GM19238 (cell line): ENCODE measurements around the gene MX2.
"Not testable (repeated sequence)": the region's sequence is repeated elsewhere in the genome, so short reads cannot be mapped to it uniquely, and the experiment has no call there.

Experiments used
- DNase-seq: peaks from one replicate; pipeline ENCODE4 v3.0.0; 2011; ENCODE audit warnings: low spot score; ENCODE audit not compliant: insufficient read length

MX2 gene

GRCh38 chr21:41417505-41417904, 55.7 kb downstream of the MX2 start:
- DNase-seq, result not testable (repeated sequence)

GRCh38 chr21:41418393-41418792, 56.6 kb downstream of the MX2 start:
- DNase-seq, result no peak

GRCh38 chr21:41418956-41419680, 57.3 kb downstream of the MX2 start:
- no peak for DNase-seq

GRCh38 chr21:41419921-41420862, 58.4 kb downstream of the MX2 start:
- peak; percentile 52 for DNase-seq

- DNase-seq, result not testable (repeated sequence)
Observed at GRCh38 chr21:41420998-41421397, 59.2 kb downstream of the MX2 start.

- no peak for DNase-seq
Observed at GRCh38 chr21:41422546-41423304, 60.9 kb downstream of the MX2 start.

GRCh38 chr21:41423305-41423636, 61.4 kb downstream of the MX2 start:
- DNase-seq, result not testable (repeated sequence)

- DNase-seq, result no peak
Observed at GRCh38 chr21:41425588-41425953, 63.7 kb downstream of the MX2 start.

GRCh38 chr21:41425954-41426675, 64.3 kb downstream of the MX2 start, which contains the start of gene MX1:
MX1 (plus strand) TSS chr21:41426239; CDS start chr21:41432071, 5,832 bp downstream.
- DNase-seq, result peak; percentile 88

- peak; percentile 26 for DNase-seq
Observed at GRCh38 chr21:41426676-41427404, 65.0 kb downstream of the MX2 start.

GRCh38 chr21:41427556-41427955, 65.7 kb downstream of the MX2 start:
- no peak for DNase-seq

- DNase-seq, result no peak
Observed at GRCh38 chr21:41428311-41428710, 66.5 kb downstream of the MX2 start.

- no peak for DNase-seq
Observed at GRCh38 chr21:41428847-41429246, 67.0 kb downstream of the MX2 start.

GRCh38 chr21:41429305-41429704, 67.5 kb downstream of the MX2 start:
- no peak for DNase-seq

GRCh38 chr21:41429925-41430491, 68.2 kb downstream of the MX2 start:
- DNase-seq, result no peak

- DNase-seq, result peak; percentile 59
Observed at GRCh38 chr21:41431788-41432548, 70.1 kb downstream of the MX2 start.

GRCh38 chr21:41432562-41433460, 71.0 kb downstream of the MX2 start:
- DNase-seq, result no peak

- DNase-seq, result no peak
Observed at GRCh38 chr21:41433566-41433965, 71.7 kb downstream of the MX2 start.
